HG03135 (cell line): ENCODE results near the gene IQGAP2.

Source experiments
- ATAC-seq: cut with Tn5 transposase; IDR thresholded peaks from one replicate; pipeline ENCODE4 v1.9.1; 2021; ENCODE audit warnings: mild to moderate bottlenecking, moderate library complexity; ENCODE audit not compliant: unreplicated experiment

IQGAP2 gene

GRCh38 chr5:76476474-76477038, 73.5 kb downstream of the IQGAP2 start:
- no peak for ATAC-seq

DNA sequence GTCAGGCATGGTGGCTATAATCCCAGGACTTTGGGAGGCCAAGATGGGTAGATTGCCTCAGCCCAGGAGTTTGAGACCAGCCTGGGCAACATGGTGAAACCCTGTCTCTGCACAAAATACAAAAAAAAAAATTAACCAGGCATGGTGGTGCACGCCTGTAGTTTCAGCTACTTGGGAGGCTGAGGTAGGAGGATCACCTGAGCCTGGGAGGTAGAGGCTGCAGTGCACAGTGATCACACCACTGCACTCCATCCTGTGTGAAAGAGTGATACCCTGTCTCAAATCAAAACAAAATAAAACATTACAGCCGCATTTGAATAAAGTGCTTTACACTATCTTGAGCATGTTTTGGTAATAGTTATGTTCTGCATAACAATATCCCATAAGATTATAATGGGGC, 74.0 kb downstream of the IQGAP2 start:
- ATAC-seq, result no peak

DNA sequence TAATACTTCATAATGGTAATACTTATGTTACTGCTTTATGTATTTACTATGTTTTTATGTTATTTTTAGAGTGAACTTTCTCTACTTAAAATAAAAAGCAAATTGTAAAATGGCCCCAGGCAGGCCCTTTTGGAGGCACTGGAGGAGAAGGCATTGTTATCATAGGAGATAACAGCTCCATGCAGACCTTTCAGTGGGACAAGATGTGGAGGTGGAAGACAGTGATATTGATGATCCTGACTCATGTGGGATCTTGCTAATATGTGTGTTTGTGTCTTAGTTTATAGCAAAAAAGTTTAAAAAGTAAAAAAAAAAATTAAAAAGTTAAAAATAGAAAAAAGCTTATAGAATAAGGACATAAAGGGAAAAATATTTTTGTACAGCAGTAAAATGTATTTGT, 74.5 kb downstream of the IQGAP2 start:
- ATAC-seq, result no peak

- no peak for ATAC-seq
Measured at GRCh38 chr5:76479281-76479680, 76.2 kb downstream of the IQGAP2 start.

GRCh38 chr5:76479973-76480667, 77.0 kb downstream of the IQGAP2 start:
- ATAC-seq, result no peak

DNA sequence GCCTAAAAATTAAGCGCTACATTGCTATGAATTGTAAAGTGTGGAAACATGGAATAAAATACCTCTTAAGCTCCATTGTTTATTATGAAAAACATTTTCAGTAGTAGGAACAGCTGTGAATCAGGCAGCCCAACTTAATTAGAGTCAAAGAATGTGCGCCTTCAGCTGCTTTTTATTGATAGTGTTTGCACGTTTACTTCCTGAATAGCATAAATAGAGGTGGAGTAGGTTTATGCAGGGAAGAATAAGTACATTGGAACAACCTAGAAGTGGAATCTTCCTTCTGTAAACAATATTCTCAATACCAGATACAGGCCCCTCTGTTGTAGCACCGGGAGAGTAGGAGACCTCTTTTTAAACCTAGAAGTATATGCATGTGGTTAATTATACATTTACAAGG, 79.9 kb downstream of the IQGAP2 start:
- ATAC-seq, result no peak

- ATAC-seq, result no peak
Measured at GRCh38 chr5:76483433-76483832, 80.3 kb downstream of the IQGAP2 start.

DNA sequence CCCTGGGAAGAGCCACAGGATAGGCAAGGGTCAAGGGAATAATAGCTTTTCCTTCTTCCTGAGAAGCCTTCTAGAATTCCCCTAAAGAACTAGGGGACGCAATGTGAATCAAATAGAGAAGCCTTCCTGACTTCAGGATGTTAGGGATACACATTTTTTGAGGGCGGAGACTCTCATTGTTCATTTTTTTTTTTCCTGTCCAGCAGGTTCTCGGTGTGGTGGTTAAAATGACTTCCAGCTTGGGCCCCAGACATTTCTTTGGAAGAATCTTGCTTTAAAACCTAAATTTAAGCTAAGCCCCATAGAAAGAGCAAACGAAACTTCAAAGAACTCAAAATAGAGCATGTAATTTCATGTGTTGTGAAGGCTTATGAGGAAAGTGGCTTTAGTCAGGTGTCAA, 80.8 kb downstream of the IQGAP2 start:
- no peak for ATAC-seq

- no peak for ATAC-seq
Measured at GRCh38 chr5:76485511-76485910, 82.4 kb downstream of the IQGAP2 start.

GRCh38 chr5:76487386-76487785, 84.3 kb downstream of the IQGAP2 start:
- no peak for ATAC-seq

DNA sequence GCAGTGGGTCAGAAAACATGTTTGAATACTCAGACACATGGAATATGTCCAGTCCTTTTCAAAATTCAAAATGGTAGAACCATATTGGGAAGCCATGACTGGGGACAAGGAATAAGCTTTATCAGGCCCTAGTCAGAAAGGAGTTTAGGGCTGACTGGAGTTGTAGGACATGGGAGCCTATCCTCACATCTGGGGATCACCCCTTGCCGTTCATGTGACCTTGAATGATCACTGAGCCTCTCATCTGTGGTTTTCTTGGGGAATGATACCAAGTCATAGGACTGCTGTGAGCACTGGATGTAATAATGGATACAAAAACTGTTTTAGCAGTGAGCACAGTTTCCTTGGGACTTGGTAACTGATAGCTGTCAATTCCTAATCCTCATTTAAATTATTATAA, 84.7 kb downstream of the IQGAP2 start:
- ATAC-seq, result no peak

DNA sequence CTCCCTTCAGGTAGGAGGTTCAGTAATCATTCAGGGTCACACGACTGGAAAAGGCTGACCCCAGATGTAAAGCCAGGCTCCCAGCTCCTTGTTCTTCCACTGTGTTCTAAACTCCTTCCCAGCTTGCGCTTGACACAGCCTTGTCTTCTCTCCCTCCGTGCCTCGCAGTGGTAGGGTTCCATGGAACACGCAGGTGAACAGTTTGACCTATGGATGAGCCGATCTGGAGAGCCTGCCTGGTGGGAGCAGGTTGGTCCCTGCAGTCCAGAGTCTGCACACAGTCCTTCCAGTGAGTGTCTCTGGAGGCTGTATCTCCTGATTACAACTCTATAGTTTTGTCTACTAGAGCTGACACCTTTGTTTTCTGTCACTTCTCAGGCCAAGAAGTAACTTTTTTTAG, 85.9 kb downstream of the IQGAP2 start:
- ATAC-seq, result no peak

DNA sequence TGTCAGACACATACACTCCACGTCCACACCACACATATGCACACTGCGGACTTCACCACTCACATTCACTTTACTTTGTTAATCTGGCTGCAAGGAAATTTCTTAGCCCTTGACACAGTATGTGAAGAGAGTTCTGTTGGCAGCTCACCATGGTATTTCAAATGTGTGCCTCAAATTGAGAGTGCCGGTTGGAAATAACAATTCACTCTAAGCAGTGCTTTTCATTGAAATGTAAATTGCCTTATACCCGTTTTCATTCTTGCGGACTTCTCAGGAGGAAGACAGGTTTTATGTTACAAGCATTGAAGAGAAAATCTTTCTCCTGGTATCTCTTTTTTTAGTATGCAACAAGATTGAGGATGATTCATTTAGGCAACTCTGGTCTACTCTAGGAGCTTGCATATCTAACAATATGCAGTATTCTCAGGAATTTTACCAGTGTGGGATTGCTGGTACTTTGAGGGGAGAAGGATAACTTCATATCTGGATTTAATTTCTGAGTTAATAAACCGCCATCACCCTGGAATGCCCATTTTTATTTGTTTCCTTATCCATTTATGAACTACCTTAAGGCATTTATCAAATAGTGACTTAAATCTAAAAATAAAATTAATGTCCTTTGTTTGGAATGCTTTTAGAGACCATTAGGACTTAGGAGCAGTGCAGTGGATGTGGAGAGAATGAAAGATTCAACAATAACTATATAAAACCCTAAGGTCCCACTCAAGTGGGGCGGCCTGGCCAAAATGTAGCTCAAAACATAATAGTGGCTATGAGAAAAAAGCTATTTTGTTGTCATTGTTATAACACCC, 87.0 kb downstream of the IQGAP2 start:
- no peak for ATAC-seq

DNA sequence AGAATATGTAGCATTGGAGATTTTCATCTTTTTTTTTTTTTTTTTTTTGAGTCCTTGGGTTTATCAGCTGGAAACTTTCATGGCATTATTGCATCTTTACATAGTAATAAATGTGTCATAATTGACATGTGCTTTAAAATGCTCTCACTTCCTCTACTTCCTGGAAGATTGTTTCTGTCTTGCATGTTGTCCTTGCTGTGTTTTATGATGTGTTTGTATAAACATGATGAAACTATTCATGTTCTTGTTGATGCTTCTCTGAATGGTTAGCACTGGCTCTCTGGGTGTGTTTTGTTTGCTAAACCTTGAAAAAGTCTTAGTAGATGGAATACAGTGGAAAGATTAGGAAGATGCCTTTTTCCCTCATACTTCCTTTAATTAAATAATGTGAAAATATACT, 87.9 kb downstream of the IQGAP2 start:
- no peak for ATAC-seq

DNA sequence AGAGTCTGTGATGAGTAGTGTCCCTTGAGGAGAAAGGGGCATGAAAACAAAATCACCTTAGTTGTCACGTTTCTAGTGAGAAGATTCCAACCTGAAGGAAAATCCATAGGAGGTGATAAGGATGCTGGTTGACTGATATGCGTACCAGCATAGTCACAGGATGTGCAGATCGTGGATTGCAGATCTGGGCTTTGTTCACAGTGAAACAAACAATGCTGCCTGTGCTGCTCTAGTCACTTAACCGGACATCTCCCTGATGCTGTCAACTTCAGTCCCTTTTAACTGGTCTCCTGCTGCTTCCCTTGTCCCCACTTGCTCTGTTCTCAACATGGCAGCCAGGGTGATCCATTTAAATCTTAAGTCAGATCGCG, 89.7 kb downstream of the IQGAP2 start:
- no peak for ATAC-seq

GRCh38 chr5:76493190-76493837, 90.2 kb downstream of the IQGAP2 start:
- ATAC-seq, result no peak

DNA sequence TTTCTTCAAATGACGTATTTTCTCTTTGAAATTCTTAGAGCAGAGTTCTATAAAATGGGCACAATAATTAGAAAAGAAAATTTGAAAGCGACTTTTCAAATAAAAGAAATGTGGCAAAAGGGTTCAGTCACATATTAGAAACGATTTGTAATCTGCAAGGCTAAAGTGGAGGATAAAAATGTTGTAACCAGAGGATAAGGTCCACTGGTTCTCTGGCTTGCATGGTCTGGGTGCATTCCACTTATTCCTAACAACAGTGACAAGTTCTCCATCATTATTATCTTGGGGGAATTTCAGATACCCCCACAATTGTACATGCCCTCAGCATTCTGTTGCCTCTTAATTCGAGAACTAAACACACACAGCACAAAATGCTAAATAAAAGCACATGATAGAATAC, 91.1 kb downstream of the IQGAP2 start:
- ATAC-seq, result no peak

DNA sequence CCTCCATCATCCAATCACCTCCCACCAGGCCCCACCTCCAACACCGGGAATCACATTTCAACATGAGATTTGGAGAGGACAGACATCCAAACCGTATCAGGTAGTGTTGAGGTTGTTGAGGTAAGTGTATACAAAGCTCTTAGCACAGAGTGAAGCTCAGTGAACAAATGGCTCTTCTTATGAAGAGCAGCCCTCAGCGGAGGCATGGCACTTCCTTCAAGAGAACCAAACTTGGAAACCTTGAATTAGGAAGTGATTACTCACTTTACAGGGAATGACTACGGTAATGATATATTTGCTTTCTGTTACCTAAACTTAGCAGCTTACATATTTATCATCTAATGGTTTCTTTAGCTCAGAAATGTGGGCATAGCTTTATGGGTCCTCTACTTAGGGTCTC, 92.8 kb downstream of the IQGAP2 start:
- no peak for ATAC-seq

DNA sequence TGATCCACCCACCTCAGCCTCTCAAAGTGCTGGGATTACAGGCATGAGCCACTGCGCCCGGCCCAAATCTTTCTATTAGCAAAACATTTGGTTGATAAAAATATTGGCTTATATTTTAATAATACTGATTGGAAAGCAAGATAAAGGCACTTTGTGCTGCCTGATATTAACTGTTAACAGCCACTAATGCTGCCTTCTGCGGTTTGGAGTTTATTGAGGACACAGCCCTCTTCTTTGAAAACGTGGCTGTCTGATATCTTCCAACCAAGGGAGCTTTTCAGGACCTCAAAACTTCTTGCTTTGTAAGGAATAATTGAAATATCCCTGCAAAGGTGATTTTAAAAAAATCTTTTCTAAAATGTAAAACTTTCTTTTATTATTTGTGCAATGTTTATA, 94.0 kb downstream of the IQGAP2 start:
- ATAC-seq, result no peak

GRCh38 chr5:76497986-76498717, 95.1 kb downstream of the IQGAP2 start:
- ATAC-seq, result no peak

- ATAC-seq, result no peak
Measured at GRCh38 chr5:76499507-76500161, 96.5 kb downstream of the IQGAP2 start.
